ENCODE results near the gene SPACA6. TPM values are rescaled to one million over a fixed set of nuclear protein-coding genes. Genes with fewer than 3 reads are reported as not detected.

Gene SPACA6
- total RNA-seq, 4 donors from 2014 or later, result 10.7 to 47.9 (median 34.0) TPM

GRCh38 chr19:51691074-51691583, 2.0 kb upstream of the SPACA6 start:
- Histone ChIP-seq H3K4me1 (peaks cover 0 to 59% (median 27%) of the 10 kb centered on the region in 4 donors), H3K4me3 (peak overlapping the region; percentile 68 to 99 (median 84)), H3K27me3 (no peaks in the 10 kb centered on the region), H3K27ac (peak overlapping the region; percentile 95 to 98 (median 96)), H3K9me3 (no peaks in the 10 kb centered on the region), H3K36me3 (peaks cover 0 to 36% (median 0%) of the 10 kb centered on the region in 3 donors)
- TF ChIP-seq POLR2A (IDR thresholded peaks at IDR 0.05) (no peak), EP300 (IDR thresholded peaks at IDR 0.05) (no peak)
- TF ChIP-seq, protein P1, sequence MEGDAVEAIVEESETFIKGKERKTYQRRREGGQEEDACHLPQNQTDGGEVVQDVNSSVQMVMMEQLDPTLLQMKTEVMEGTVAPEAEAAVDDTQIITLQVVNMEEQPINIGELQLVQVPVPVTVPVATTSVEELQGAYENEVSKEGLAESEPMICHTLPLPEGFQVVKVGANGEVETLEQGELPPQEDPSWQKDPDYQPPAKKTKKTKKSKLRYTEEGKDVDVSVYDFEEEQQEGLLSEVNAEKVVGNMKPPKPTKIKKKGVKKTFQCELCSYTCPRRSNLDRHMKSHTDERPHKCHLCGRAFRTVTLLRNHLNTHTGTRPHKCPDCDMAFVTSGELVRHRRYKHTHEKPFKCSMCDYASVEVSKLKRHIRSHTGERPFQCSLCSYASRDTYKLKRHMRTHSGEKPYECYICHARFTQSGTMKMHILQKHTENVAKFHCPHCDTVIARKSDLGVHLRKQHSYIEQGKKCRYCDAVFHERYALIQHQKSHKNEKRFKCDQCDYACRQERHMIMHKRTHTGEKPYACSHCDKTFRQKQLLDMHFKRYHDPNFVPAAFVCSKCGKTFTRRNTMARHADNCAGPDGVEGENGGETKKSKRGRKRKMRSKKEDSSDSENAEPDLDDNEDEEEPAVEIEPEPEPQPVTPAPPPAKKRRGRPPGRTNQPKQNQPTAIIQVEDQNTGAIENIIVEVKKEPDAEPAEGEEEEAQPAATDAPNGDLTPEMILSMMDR (IDR thresholded peaks at IDR 0.05), result no peak
- no peak for DNase-seq (ENCODE audit: low spot score in 2 of 2)
- 6 to 9% methylated on average over 7 to 9 of the region's 9 CpGs for WGBS, 2 donors

DNA sequence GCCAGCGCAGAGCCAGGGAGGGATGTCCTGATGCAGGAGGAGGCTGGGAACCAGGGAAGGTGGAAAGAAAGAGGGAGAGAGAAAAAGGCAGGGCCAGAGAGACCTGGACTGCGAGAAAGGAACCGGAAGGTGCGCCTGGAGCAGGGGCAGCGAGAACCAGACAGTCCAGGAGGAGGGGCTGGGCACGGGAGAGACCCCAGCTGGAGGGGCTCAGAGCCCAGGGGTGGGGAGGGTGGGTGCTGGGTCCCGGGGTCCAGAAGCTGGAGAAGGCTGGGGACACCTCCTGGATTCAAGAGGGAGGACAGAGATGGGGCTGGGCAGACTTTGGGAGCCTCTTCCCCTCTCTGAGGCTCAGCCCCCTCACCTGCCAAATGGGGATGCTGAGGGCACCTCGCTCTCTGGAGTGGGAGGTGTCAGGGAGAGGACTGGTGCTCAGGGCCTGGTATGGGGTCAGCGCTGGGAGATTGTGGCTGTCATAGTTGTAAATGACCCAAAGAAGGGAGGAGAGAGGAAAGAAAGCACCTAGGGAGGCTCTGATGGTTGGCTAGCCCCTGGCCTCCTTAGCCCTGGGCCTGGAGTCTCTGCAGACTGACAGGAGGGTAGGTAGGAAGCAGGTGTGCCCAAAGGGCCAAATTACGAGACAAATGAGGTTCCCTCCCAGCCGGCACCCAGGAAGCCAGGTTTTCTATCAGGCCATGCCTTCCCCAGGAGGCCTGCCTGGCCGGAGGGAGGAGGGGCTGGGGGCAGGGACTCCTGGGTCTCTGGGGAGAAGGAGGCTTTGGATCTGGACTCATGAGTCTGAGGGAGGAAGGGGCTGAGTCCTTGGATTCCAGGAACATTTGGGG, 1.3 kb upstream of the SPACA6 start:
- DNase-seq (ENCODE audit: low spot score in 2 of 2), result no peak
- H3K4me1 ChIP-seq, result peaks cover 0 to 57% (median 26%) of the 10 kb centered on the region in 4 donors

DNA sequence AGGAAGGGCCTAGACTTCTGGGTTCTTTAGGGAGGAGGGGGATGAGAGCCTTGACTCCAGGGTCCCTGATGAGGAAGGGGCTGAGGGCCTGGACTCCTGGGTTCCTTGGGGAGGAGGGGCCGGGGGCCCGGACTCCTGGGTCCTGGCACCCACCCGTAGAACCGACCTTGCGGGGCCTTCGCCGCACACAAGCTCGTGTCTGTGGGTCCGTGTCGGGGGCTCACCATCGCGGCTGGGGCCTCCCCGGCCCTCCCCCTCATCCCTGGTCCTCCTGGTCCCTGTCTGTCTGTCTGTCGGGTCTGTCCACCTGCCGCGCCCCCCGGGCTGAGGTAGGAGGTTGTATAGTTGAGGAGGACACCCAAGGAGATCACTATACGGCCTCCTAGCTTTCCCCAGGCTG, 662 bp upstream of the SPACA6 start:
- H3K36me3 ChIP-seq, result peaks cover 0 to 49% (median 0%) of the 10 kb centered on the region in 3 donors
- H3K4me3 ChIP-seq, result peak overlapping the region in 1 of 4 donors; percentile 73
- 62 to 69% methylated on average over 16 to 18 of the region's 18 CpGs for WGBS, 2 donors
- TF ChIP-seq POLR2A (IDR thresholded peaks at IDR 0.05), result no peak
- no peaks in the 10 kb centered on the region for H3K27me3 ChIP-seq
- H3K4me1 ChIP-seq, result peaks cover 0 to 51% (median 23%) of the 10 kb centered on the region in 4 donors
- peak overlapping the region; percentile 14 to 98 (median 96) for H3K27ac ChIP-seq
- DNase-seq (ENCODE audit: low spot score in 2 of 2), result no peak
- no peaks in the 10 kb centered on the region for H3K9me3 ChIP-seq

More for the DNA sequence above, 1.3 kb upstream of the SPACA6 start:
- H3K27me3 ChIP-seq, result no peaks in the 10 kb centered on the region
- TF ChIP-seq, protein P1 (IDR thresholded peaks at IDR 0.05), result no peak
- TF ChIP-seq POLR2A (IDR thresholded peaks at IDR 0.05), result no peak
- TF ChIP-seq EP300 (IDR thresholded peaks at IDR 0.05), result no peak
- H3K27ac ChIP-seq, result peak overlapping the region; percentile 95 to 98 (median 96)
- WGBS, 2 donors, result 23 to 29% methylated on average over 12 of the region's 12 CpGs
- H3K9me3 ChIP-seq, result no peaks in the 10 kb centered on the region
- H3K4me3 ChIP-seq, result peak overlapping the region in 2 of 4 donors; percentile 73 to 99
- H3K36me3 ChIP-seq, result peaks cover 0 to 42% (median 0%) of the 10 kb centered on the region in 3 donors

DNA sequence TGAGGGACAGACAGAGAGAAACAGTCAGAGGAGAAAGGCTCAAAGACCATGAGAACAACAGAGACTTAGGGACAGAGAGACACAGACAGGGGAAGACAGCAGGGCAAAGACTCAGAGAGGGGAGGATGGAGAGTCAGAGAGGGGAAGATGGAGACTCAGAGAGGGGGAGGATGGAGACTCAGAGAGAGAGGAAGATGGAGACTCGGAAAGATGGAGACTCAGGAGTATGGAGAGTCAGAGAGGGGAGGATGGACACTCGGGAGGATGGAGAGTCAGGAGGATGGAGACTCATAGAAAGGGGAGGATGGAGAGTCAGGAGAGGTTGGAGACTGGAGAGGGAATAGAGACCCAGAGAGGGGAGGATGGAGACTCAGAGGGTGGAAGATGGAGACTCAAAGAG, 689 bp downstream of the SPACA6 start:
- H3K36me3 ChIP-seq, result peaks cover 0 to 62% (median 3%) of the 10 kb centered on the region in 3 donors
- DNase-seq (ENCODE audit: low spot score in 2 of 2), result no peak
- peaks cover 0 to 39% (median 16%) of the 10 kb centered on the region in 4 donors for H3K4me1 ChIP-seq
- peak overlapping the region in 1 of 4 donors; percentile 95 for H3K27ac ChIP-seq
- H3K27me3 ChIP-seq, result no peaks in the 10 kb centered on the region
- H3K9me3 ChIP-seq, result no peaks in the 10 kb centered on the region
- no peak for TF ChIP-seq EP300 (IDR thresholded peaks at IDR 0.05)
- TF ChIP-seq POLR2A (IDR thresholded peaks at IDR 0.05), result no peak
- TF ChIP-seq, protein P1 (IDR thresholded peaks at IDR 0.05), result no peak
- 67 to 68% methylated on average over 2 of the region's 2 CpGs for WGBS, 2 donors
- no peak overlapping the region for H3K4me3 ChIP-seq

GRCh38 chr19:51694318-51695085, 1.4 kb downstream of the SPACA6 start:
- Histone ChIP-seq H3K27ac (no peak overlapping the region), H3K9me3 (no peaks in the 10 kb centered on the region), H3K4me3 (no peak overlapping the region), H3K36me3 (peaks cover 0 to 69% (median 3%) of the 10 kb centered on the region in 3 donors), H3K27me3 (no peaks in the 10 kb centered on the region), H3K4me1 (peaks cover 0 to 39% (median 16%) of the 10 kb centered on the region in 4 donors)
- DNase-seq (ENCODE audit: low spot score in 2 of 2), result no peak
- WGBS, 2 donors, result 74 to 79% methylated on average over 10 of the region's 10 CpGs
- TF ChIP-seq EP300 (IDR thresholded peaks at IDR 0.05) (no peak), POLR2A (IDR thresholded peaks at IDR 0.05) (no peak)
- TF ChIP-seq, protein P1 (IDR thresholded peaks at IDR 0.05), result no peak
